ENCODE results near the gene ARIH2.

The ARIH2 gene

DNA sequence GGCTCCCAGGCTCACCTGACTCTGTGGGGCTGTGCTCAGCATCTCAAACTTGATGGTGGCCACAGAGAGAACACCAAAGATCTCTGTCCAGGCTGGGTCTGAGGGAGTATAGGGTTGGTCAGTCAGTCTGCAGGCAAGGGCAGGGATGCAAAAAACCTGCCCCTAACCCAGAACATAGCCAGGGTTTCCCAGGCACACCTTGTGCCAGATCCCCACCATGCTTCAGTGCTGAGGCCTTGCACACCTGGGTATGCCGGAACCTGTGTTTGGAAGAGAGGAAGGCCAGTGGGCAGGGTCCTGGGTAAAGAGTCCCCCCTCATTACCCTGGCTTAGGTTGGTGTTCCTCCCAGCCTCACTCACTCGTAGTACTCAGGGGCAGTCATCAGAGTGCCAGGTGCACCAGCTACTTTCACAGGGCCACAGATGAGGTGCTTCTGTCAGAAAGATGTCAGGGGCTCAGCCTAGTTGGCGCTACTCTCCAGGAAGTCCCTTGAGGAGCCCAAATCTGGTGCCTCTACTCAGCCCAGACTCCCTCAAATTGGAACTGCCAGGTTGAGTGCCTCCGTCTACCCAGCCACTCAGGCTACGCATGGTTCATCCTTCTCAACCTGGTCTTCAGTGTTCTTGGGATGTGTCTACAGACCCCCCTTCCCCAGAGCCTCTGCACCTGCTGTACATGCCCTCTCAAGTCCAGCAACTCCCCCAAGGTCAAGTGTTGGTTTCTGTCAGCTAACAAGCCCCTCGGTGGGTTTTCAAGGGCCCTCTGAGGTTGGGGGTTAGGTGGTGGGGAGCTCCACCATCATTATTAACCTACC is 98.0 kb downstream of the ARIH2 start:
- Histone ChIP-seq H3K9me2 (replicated peaks; ENCODE audit: insufficient read depth, low read length) (no peaks in the 10 kb centered on the region), H3K27ac (ENCODE audit: low read length) (no peak overlapping the region), H3K9me3 (replicated peaks; ENCODE audit: insufficient read depth, low read length) (no peaks in the 10 kb centered on the region), H3K27me3 (replicated peaks; ENCODE audit: insufficient read depth, low read length) (no peaks in the 10 kb centered on the region), H3K36me3 (replicated peaks; ENCODE audit: insufficient read depth, low read length) (peaks cover 7% of the 10 kb centered on the region; the same call in 1 of the 2 replicates), H3K4me2 (ENCODE audit: low read depth, low read length) (peak overlapping the region; percentile 95; the same call in 1 of the 2 replicates), H3K9ac (ENCODE audit: low read length) (no peak overlapping the region), H3K4me1 (ENCODE audit: low read length) (peaks cover 16% of the 10 kb centered on the region), H2AFZ (ENCODE audit: low read length) (no peak overlapping the region), H4K20me1 (ENCODE audit: insufficient read depth, low read length) (0 out of 2 replicates have a peak, but pooled peaks cover 2% of the 10 kb centered on the region), H3F3A (ENCODE audit: insufficient read depth, low read length) (peaks cover 52% of the 10 kb centered on the region; the same call in 1 of the 2 replicates), H3K79me2 (ENCODE audit: low read length) (peaks cover 51% of the 10 kb centered on the region), H3K4me3 (ENCODE audit: low read length) (no peak overlapping the region)
- no peak for DNase-seq
- TF ChIP-seq EZH2phosphoT487 (IDR thresholded peaks at IDR 0.05; ENCODE audit: low read length): no peak
- TF ChIP-seq, protein P1, sequence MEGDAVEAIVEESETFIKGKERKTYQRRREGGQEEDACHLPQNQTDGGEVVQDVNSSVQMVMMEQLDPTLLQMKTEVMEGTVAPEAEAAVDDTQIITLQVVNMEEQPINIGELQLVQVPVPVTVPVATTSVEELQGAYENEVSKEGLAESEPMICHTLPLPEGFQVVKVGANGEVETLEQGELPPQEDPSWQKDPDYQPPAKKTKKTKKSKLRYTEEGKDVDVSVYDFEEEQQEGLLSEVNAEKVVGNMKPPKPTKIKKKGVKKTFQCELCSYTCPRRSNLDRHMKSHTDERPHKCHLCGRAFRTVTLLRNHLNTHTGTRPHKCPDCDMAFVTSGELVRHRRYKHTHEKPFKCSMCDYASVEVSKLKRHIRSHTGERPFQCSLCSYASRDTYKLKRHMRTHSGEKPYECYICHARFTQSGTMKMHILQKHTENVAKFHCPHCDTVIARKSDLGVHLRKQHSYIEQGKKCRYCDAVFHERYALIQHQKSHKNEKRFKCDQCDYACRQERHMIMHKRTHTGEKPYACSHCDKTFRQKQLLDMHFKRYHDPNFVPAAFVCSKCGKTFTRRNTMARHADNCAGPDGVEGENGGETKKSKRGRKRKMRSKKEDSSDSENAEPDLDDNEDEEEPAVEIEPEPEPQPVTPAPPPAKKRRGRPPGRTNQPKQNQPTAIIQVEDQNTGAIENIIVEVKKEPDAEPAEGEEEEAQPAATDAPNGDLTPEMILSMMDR (IDR thresholded peaks at IDR 0.05; ENCODE audit: low read length): no peak
- TF ChIP-seq EZH2 (optimal IDR thresholded peaks at IDR 0.05; ENCODE audit: low read depth, low read length): no peak

DNA sequence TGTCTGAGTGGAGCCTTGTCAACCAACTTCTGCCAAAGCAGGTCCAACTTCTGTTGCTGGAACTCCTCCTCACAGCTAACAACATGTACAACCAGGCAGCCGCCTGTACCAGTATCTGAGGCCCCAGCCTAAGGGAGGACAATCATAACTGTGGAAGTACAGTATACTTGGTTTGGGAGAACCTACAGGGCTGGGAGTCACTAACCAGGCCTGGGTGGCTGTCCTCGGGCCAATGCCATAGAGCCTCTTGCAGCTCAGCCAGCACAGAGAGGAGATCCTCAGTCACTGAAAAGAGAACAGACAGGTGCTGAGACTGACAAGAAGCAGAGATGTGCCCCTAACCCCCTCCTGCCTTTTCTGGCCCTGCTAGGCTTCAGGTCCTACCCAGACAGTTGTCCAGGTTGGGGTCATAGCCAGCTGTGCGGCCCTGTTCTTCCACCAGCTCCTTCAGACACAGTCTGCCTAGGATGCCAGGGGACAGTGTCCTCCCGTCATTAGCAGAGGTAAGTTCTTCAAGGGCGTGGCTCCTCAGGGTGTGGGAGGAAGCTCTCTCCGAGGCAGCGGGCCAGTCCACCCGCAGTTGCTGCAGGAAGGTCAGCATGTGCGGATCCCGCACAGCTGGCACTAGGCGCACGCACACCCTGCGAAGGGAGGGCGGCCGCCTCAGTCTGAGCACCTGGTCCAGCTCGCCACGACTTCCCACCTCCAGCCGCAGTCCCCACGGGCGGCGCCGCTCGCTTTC is 98.8 kb downstream of the ARIH2 start:
- Histone ChIP-seq H3K27ac (ENCODE audit: low read length) (peak overlapping the region; percentile 72; the same call in 1 of the 2 replicates), H3K9ac (ENCODE audit: low read length) (peak overlapping the region; percentile 73; the same call in 1 of the 2 replicates), H3K4me2 (ENCODE audit: low read depth, low read length) (peak overlapping the region; percentile 95), H3K36me3 (replicated peaks; ENCODE audit: insufficient read depth, low read length) (peaks cover 7% of the 10 kb centered on the region; the same call in 1 of the 2 replicates), H3K9me2 (replicated peaks; ENCODE audit: insufficient read depth, low read length) (no peaks in the 10 kb centered on the region), H3K4me3 (ENCODE audit: low read length) (peak overlapping the region; percentile 86), H4K20me1 (ENCODE audit: insufficient read depth, low read length) (0 out of 2 replicates have a peak, but pooled peaks cover 2% of the 10 kb centered on the region), H3F3A (ENCODE audit: insufficient read depth, low read length) (peaks cover 58% of the 10 kb centered on the region), H3K27me3 (replicated peaks; ENCODE audit: insufficient read depth, low read length) (no peaks in the 10 kb centered on the region), H3K9me3 (replicated peaks; ENCODE audit: insufficient read depth, low read length) (no peaks in the 10 kb centered on the region), H2AFZ (ENCODE audit: low read length) (peak overlapping the region; percentile 74), H3K4me1 (ENCODE audit: low read length) (peaks cover 16% of the 10 kb centered on the region), H3K79me2 (ENCODE audit: low read length) (peaks cover 47% of the 10 kb centered on the region)
- DNase-seq: peak; percentile 34
- TF ChIP-seq EZH2 (optimal IDR thresholded peaks at IDR 0.05; ENCODE audit: low read depth, low read length) (no peak), EZH2phosphoT487 (IDR thresholded peaks at IDR 0.05; ENCODE audit: low read length) (no peak)
- TF ChIP-seq, protein P1 (IDR thresholded peaks at IDR 0.05; ENCODE audit: low read length): no peak

DNA sequence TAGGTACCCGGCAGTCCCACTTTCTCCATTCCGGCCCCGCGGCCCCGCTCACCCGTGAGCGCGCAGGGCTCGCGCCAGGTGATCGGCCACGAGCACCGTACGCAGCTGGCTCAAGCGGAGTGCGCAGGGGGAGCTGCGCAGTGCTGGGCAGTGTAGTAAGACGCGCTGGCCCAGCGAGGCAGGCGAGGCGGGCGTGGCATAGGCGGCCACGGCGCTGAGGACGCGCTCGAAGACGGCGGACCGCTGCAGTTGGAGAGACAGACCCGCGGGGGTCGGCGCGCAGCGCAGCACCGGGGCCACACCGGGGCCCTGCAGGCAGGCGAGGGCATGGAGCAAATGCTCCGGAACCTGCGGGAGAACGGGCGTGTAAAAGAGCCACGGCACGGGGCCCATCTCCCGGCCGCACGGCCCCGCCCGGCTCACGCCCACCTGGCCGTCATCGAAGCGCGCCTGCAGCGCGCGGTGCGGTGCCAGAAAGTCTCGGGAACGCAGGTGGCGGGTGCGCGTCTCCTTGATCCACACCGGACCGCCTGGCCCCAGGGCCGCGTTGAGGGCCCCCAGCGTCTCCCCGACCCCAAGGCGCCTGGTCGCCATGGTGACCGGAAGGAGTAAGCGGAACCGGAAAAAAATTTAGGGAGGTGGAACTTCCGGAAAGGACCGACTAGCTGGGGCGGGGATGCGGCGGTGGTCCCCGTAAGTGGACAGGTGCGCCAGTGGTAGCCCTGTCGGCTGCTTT is 99.5 kb downstream of the ARIH2 start, which contains the start of gene DALRD3:
TSS of gene DALRD3 (minus strand) at position 610 of the 736 bp plus-strand sequence. CDS start at position 594, 16 bp downstream.
- Histone ChIP-seq H4K20me1 (ENCODE audit: insufficient read depth, low read length) (0 out of 2 replicates have a peak, but pooled peaks cover 2% of the 10 kb centered on the region), H3K4me3 (ENCODE audit: low read length) (peak within 1 kb of the TSS; percentile 86), H3K4me2 (ENCODE audit: low read depth, low read length) (peak within 1 kb of the TSS; percentile 95), H2AFZ (ENCODE audit: low read length) (peak within 1 kb of the TSS; percentile 74), H3K27ac (ENCODE audit: low read length) (peak within 1 kb of the TSS; percentile 72; the same call in 1 of the 2 replicates), H3K9me2 (replicated peaks; ENCODE audit: insufficient read depth, low read length) (no peaks in the 10 kb centered on the region), H3K9ac (ENCODE audit: low read length) (peak within 1 kb of the TSS; percentile 73), H3F3A (ENCODE audit: insufficient read depth, low read length) (peaks cover 64% of the 10 kb centered on the region), H3K9me3 (replicated peaks; ENCODE audit: insufficient read depth, low read length) (no peaks in the 10 kb centered on the region), H3K4me1 (ENCODE audit: low read length) (peaks cover 21% of the 10 kb centered on the region), H3K79me2 (ENCODE audit: low read length) (peaks cover 47% of the 10 kb centered on the region), H3K36me3 (replicated peaks; ENCODE audit: insufficient read depth, low read length) (peaks cover 7% of the 10 kb centered on the region; the same call in 1 of the 2 replicates), H3K27me3 (replicated peaks; ENCODE audit: insufficient read depth, low read length) (no peaks in the 10 kb centered on the region)
- peak; percentile 67 for DNase-seq
- TF ChIP-seq EZH2 (optimal IDR thresholded peaks at IDR 0.05; ENCODE audit: low read depth, low read length) (no peak), EZH2phosphoT487 (IDR thresholded peaks at IDR 0.05; ENCODE audit: low read length) (no peak)
- TF ChIP-seq, protein P1 (IDR thresholded peaks at IDR 0.05; ENCODE audit: low read length): no peak
